PFSK-1 (cell line): Measurements from ENCODE around the gene PRKCE.

ENCODE experiments used
- FOXP2 ChIP-seq: optimal IDR thresholded peaks from 2 replicates; pipeline ENCODE3; 2011; ENCODE audit warnings: borderline replicate concordance, control low read depth, inconsistent platforms; ENCODE audit not compliant: insufficient read depth; ENCODE audit errors: extremely low read length, extremely low read depth
- POLR2AphosphoS5 ChIP-seq: IDR thresholded peaks from 2 replicates; pipeline ENCODE4 v1.6.1; 2012; ENCODE audit warnings: low read depth, mild to moderate bottlenecking, control low read depth, low read length, moderate library complexity
- REST ChIP-seq, 2 experiments: IDR thresholded peaks; 2 replicates each; pipeline versions ENCODE4 v1.6.1 to v1.8.0; 2011 to 2012; ENCODE audit warnings: low read depth in 2 of 2, low read length in 2 of 2, control low read depth in 1 of 2, inconsistent platforms in 1 of 2, mild to moderate bottlenecking in 1 of 2, moderate library complexity in 1 of 2; ENCODE audit not compliant: insufficient read depth in 1 of 2
- SIN3A ChIP-seq: IDR thresholded peaks from 2 replicates; pipeline ENCODE4 v1.6.1; 2012; ENCODE audit warnings: mild to moderate bottlenecking, low read length, moderate library complexity, borderline replicate concordance; ENCODE audit not compliant: insufficient read depth
- TAF1 ChIP-seq: IDR thresholded peaks from 2 replicates; pipeline ENCODE4 v1.6.1; 2012; ENCODE audit warnings: low read length, control low read depth, borderline replicate concordance; ENCODE audit not compliant: insufficient read depth

PRKCE gene

GRCh38 chr2:45643543-45644542, 7.6 kb upstream of the PRKCE start:
- TF ChIP-seq FOXP2 = peak; percentile 72
- no peak for TF ChIP-seq SIN3A

- no peak for TF ChIP-seq POLR2AphosphoS5
- TF ChIP-seq SIN3A = no peak
- no peak for TF ChIP-seq FOXP2
Measured at GRCh38 chr2:45646289-45646688, 5.2 kb upstream of the PRKCE start.

GRCh38 chr2:45647356-45647755, 4.1 kb upstream of the PRKCE start:
- no peak for TF ChIP-seq FOXP2
- TF ChIP-seq POLR2AphosphoS5 = no peak
- TF ChIP-seq REST (IDR thresholded peaks at IDR 0.05; ENCODE audit: insufficient read depth in 1 of 2, low read depth in 2 of 2, low read length in 2 of 2) = no peak
- TF ChIP-seq SIN3A = no peak
- TF ChIP-seq TAF1 = no peak

GRCh38 chr2:45647986-45648520, 3.4 kb upstream of the PRKCE start:
- TF ChIP-seq FOXP2 (no peak), POLR2AphosphoS5 (no peak), SIN3A (no peak)

- TF ChIP-seq TAF1 (no peak), POLR2AphosphoS5 (no peak), FOXP2 (no peak), REST (IDR thresholded peaks at IDR 0.05; ENCODE audit: insufficient read depth in 1 of 2, low read depth in 2 of 2, low read length in 2 of 2) (no peak), SIN3A (no peak)
Measured at GRCh38 chr2:45648636-45649035, 2.8 kb upstream of the PRKCE start.

GRCh38 chr2:45649462-45649857, 2.0 kb upstream of the PRKCE start:
- TF ChIP-seq SIN3A (no peak), REST (IDR thresholded peaks at IDR 0.05; ENCODE audit: insufficient read depth in 1 of 2, low read depth in 2 of 2, low read length in 2 of 2) (no peak), POLR2AphosphoS5 (no peak), FOXP2 (no peak), TAF1 (no peak)
